Breast epithelium (tissue), 4 donors: ENCODE measurements around the gene DUSP16. TPM values are rescaled to one million over a fixed set of nuclear protein-coding genes. Genes with fewer than 3 reads are reported as not detected.
A peak's percentile ranks its signal among the peaks of the same experiment; 100 is the strongest.

Experiments
- DNase-seq, 2 donors: peaks; one replicate each; pipeline ENCODE4 v3.0.0-alpha.2; 2019; ENCODE audit warnings: low spot score in 2 of 2
- H3K27ac ChIP-seq, 2 donors: fragments of 200-600 bp; sonication (generic) in 1 of 2; one replicate each; pipeline ENCODE4 v1.5.1; 2016 to 2019; ENCODE audit warnings: mild to moderate bottlenecking in 1 of 2
- H3K27me3 ChIP-seq, 2 donors: fragments of 200-600 bp; sonication (generic) in 1 of 2; one replicate each; pipeline versions ENCODE4 v1.5.1 to v1.6.0; 2017 to 2019; ENCODE audit warnings: control low read depth in 1 of 2, mild to moderate bottlenecking in 1 of 2
- H3K36me3 ChIP-seq: fragments of 200-600 bp; one replicate; pipeline ENCODE4 v1.5.1; 2019
- H3K4me1 ChIP-seq, 2 donors: fragments of 200-600 bp; sonication (generic); one replicate each; pipeline ENCODE4 v1.5.1; 2016 to 2019; ENCODE audit warnings: control low read depth in 1 of 2
- H3K4me3 ChIP-seq, 3 donors: fragments of 200-600 bp; sonication (generic); 1 replicate in 2 of 3; 2 replicates in 1 of 3; pipeline ENCODE4 v1.5.1; 2016 to 2019; ENCODE audit warnings: mild to moderate bottlenecking in 3 of 3, moderate library complexity in 2 of 3
- H3K9me3 ChIP-seq, 2 donors: fragments of 200-600 bp; sonication (generic) in 1 of 2; one replicate each; pipeline ENCODE4 v1.5.1; 2016 to 2019; ENCODE audit warnings: control low read depth in 1 of 2
- POLR2A ChIP-seq: fragments of 450-650 bp; IDR thresholded peaks from one replicate; pipeline ENCODE4 v1.6.1; 2016; ENCODE audit warnings: antibody characterized with exemption, mild to moderate bottlenecking, moderate library complexity
- POLR2AphosphoS5 ChIP-seq, 3 donors: sonication (generic); formaldehyde crosslinking; IDR thresholded peaks; one replicate each; pipeline ENCODE4 v1.6.1; 2017; ENCODE audit warnings: antibody characterized with exemption in 3 of 3
- intact Hi-C: fragments of 100-400 bp; cut with DNase I; formaldehyde crosslinking; loops from one replicate; pipeline ENCODE4 v1.15.1; 2023; ENCODE audit warnings: low total_unique reads
- total RNA-seq, 3 donors: library from RNA; depleted of rRNA; stranded (reverse); fragments of >200 nt; gene quantifications; one replicate each; pipeline ENCODE4 v1.1.0, GENCODE V29; 2016
- TF ChIP-seq, protein P1 (sequence below), 3 donors: fragments of 450-650 bp; IDR thresholded peaks; one replicate each; pipeline ENCODE4 v1.5.1; 2016 to 2017; ENCODE audit warnings: antibody characterized with exemption in 3 of 3, mild to moderate bottlenecking in 3 of 3, moderate library complexity in 3 of 3

DUSP16 gene
- total RNA-seq, 3 donors from 2014 or later: 10.9 to 63.3 (median 61.0) TPM

DNA sequence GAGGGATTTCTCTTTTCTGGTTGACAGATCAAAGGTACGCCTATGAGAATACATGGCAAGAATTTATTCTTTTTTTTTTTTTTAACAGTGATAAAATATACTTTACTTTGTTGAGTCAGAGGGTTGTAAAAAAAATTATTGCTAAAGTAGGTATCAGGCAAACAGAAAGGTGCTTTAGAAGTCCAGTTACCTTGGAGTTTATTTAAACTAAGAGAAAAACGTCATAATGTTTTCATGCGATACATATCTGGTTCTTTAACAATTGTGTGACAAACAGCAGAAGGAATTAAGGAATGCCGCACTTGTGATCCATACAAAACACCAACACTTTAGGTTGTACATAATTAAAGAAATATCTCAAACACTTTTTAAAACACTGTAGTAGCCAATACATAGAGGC lies 111.6 kb downstream of the DUSP16 start:
- intact Hi-C loops: no loop called here

DNA sequence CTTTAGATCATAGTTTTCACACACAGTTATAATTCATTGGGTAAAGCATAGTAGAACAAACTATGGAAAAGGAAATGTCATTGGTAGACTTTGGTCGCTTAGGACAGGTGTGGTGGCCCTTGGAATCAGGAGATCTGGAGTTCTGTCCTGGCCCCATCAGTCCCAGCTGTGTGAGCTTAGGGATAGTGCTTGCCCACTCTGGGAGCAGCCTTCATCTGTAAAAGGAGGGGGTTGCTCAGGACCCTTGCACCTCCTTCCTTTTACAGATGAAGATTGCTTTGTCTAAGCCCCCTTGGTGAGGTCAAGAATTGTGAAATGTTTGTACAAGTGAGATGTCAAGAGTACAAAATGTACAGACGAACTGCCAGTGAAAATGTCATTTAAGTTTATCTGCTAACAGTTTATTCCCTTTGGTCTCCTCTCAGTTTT lies 112.6 kb downstream of the DUSP16 start:
- H3K4me3 ChIP-seq: no peak overlapping the region
- no peaks in the 10 kb centered on the region for H3K9me3 ChIP-seq
- peak overlapping the region; percentile 89 to 91 for H3K27ac ChIP-seq
- no peaks in the 10 kb centered on the region for H3K36me3 ChIP-seq
- intact Hi-C loops: no loop called here
- H3K4me1 ChIP-seq: no peaks in the 10 kb centered on the region
- no peaks in the 10 kb centered on the region for H3K27me3 ChIP-seq
- no peak for DNase-seq
- TF ChIP-seq POLR2A: no peak
- no peak for TF ChIP-seq POLR2AphosphoS5 (IDR thresholded peaks at IDR 0.05)
- TF ChIP-seq, protein P1, sequence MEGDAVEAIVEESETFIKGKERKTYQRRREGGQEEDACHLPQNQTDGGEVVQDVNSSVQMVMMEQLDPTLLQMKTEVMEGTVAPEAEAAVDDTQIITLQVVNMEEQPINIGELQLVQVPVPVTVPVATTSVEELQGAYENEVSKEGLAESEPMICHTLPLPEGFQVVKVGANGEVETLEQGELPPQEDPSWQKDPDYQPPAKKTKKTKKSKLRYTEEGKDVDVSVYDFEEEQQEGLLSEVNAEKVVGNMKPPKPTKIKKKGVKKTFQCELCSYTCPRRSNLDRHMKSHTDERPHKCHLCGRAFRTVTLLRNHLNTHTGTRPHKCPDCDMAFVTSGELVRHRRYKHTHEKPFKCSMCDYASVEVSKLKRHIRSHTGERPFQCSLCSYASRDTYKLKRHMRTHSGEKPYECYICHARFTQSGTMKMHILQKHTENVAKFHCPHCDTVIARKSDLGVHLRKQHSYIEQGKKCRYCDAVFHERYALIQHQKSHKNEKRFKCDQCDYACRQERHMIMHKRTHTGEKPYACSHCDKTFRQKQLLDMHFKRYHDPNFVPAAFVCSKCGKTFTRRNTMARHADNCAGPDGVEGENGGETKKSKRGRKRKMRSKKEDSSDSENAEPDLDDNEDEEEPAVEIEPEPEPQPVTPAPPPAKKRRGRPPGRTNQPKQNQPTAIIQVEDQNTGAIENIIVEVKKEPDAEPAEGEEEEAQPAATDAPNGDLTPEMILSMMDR (IDR thresholded peaks at IDR 0.05): no peak

More for the DNA sequence above, 111.6 kb downstream of the DUSP16 start:
- no peaks in the 10 kb centered on the region for H3K4me1 ChIP-seq
- H3K27me3 ChIP-seq: no peaks in the 10 kb centered on the region
- TF ChIP-seq, protein P1 (IDR thresholded peaks at IDR 0.05): no peak
- TF ChIP-seq POLR2AphosphoS5 (IDR thresholded peaks at IDR 0.05) (no peak), POLR2A (no peak)
- no peak overlapping the region for H3K4me3 ChIP-seq
- H3K9me3 ChIP-seq: no peaks in the 10 kb centered on the region
- peak overlapping the region; percentile 17 to 89 for H3K27ac ChIP-seq
- no peaks in the 10 kb centered on the region for H3K36me3 ChIP-seq
- DNase-seq: no peak

DNA sequence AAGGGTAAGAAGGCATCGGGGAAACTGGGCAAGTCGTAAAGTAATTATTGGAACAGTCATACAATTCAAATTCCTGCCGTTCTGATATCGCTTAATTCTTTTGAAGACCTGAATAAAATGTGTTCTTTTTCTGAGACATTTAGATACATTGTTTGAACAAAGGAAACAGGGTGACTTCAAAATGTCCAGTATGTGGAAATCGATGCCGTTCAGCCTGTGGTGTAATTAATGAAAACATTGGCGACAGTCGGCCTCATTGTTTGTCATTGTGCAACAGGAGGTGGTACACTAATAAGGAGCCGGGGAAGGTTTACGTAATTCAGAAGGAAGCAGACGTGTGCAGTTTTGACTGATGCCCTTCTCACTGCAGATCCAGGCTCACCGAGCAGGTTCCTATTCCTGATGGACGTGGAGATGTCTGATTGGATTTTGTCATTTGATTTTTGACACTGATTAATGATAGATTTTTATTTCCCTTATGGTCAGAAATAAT lies 113.1 kb downstream of the DUSP16 start:
- no peaks in the 10 kb centered on the region for H3K9me3 ChIP-seq
- H3K27ac ChIP-seq: peak overlapping the region; percentile 89 to 91
- H3K4me3 ChIP-seq: no peak overlapping the region
- no peaks in the 10 kb centered on the region for H3K27me3 ChIP-seq
- no peaks in the 10 kb centered on the region for H3K4me1 ChIP-seq
- intact Hi-C loops: no loop called here
- TF ChIP-seq, protein P1 (IDR thresholded peaks at IDR 0.05): peak in 1 of 3 donors; percentile 8
- peak; percentile 54 to 88 (median 62) for TF ChIP-seq POLR2AphosphoS5 (IDR thresholded peaks at IDR 0.05)
- no peak for TF ChIP-seq POLR2A
- no peaks in the 10 kb centered on the region for H3K36me3 ChIP-seq
- DNase-seq: peak; percentile 61 to 89

DNA sequence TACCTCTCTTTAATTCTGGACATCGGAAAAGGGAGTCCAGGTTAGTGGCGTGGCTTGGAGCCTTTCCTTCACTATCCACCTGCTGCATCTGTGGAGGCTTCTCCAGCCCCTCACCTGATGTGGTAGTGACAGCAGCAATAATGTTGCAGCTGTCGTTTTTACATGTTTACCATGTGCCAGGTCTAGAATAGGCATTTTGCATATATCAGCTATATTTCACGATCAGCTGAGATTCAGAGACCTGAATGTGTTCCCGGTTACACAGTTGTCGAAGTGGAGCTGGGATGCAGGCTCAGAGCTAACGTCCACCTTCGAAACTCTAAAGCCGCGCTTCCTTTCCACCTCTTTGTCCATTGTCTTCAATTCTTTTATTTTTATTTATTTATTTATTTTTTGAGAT lies 114.8 kb downstream of the DUSP16 start:
- no peak overlapping the region for H3K27ac ChIP-seq

DNA sequence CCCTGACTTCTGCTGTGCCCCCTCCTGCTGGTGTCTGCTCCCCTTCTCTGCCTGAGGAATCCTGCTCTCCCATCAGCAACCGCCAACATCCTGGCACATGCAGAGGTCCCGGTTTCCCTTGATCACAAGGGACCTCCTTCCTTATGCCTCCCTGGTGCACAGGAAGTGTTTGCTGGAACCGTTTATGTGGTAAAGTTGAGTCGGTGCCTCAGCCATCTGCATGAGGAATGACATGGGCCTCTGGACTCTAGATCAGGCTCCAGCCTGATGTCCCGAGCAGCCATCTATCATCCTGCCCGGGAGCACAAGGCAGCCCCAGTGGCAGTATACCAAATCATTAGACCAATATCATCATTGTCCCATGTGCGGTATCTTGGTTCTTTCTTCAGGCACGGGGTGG lies 115.4 kb downstream of the DUSP16 start:
- DNase-seq: no peak
- H3K9me3 ChIP-seq: no peaks in the 10 kb centered on the region
- TF ChIP-seq, protein P1 (IDR thresholded peaks at IDR 0.05): no peak
- TF ChIP-seq POLR2AphosphoS5 (IDR thresholded peaks at IDR 0.05): no peak
- no peak for TF ChIP-seq POLR2A
- no peaks in the 10 kb centered on the region for H3K27me3 ChIP-seq
- H3K4me1 ChIP-seq: peaks cover 0 to 6% of the 10 kb centered on the region in 2 donors
- intact Hi-C loops: no loop called here
- no peak overlapping the region for H3K27ac ChIP-seq
- H3K36me3 ChIP-seq: no peaks in the 10 kb centered on the region
- no peak overlapping the region for H3K4me3 ChIP-seq

More for the DNA sequence above, 114.8 kb downstream of the DUSP16 start:
- TF ChIP-seq POLR2A: no peak
- TF ChIP-seq, protein P1 (IDR thresholded peaks at IDR 0.05): no peak
- no peak overlapping the region for H3K4me3 ChIP-seq
- DNase-seq: no peak
- no peaks in the 10 kb centered on the region for H3K9me3 ChIP-seq
- no peaks in the 10 kb centered on the region for H3K36me3 ChIP-seq
- H3K27me3 ChIP-seq: no peaks in the 10 kb centered on the region
- intact Hi-C loops: no loop called here
- peaks cover 0 to 6% of the 10 kb centered on the region in 2 donors for H3K4me1 ChIP-seq
